Measurements from ENCODE around the gene MYZAP. TPM values are rescaled to one million over a fixed set of nuclear protein-coding genes. Genes with fewer than 3 reads are reported as not detected.

MYZAP gene
- total and polyA plus RNA-seq, 2 donors from 2014 or later: 3.3 to 6.1 TPM

GRCh38 chr15:57599296-57599810 is 7.6 kb downstream of the MYZAP start:
- Histone ChIP-seq H3K27ac (ENCODE audit: low read depth in 2 of 2, low read length in 2 of 2) (no peak overlapping the region), H3K36me3 (ENCODE audit: control insufficient read depth in 2 of 3, insufficient read depth in 3 of 3, low read length in 3 of 3) (no peaks in the 10 kb centered on the region), H3K4me1 (ENCODE audit: control insufficient read depth in 2 of 3, insufficient read depth in 2 of 3, low read depth in 1 of 3, low read length in 3 of 3) (no peaks in the 10 kb centered on the region), H3K9me3 (ENCODE audit: control insufficient read depth in 2 of 3, insufficient read depth in 1 of 3, low read length in 3 of 3) (no peaks in the 10 kb centered on the region), H3K27me3 (ENCODE audit: control insufficient read depth, insufficient read depth, low read length) (no peaks in the 10 kb centered on the region), H3K4me3 (ENCODE audit: low read length in 3 of 3) (no peak overlapping the region), H3K9ac (ENCODE audit: low read length in 3 of 3) (no peak overlapping the region)
- DNase-seq: no peak
- no peak for TF ChIP-seq CTCF (IDR thresholded peaks at IDR 0.05; ENCODE audit: borderline replicate concordance, extremely low read depth, insufficient read depth)
- FAIRE-seq: no peak
- intact Hi-C loops (cut with DNase I): no loop called here

GRCh38 chr15:57600197-57600596 is 8.5 kb downstream of the MYZAP start:
- no peak overlapping the region for H3K9ac ChIP-seq (ENCODE audit: low read length in 3 of 3)
- intact Hi-C loops (cut with DNase I): no loop called here
- H3K9me3 ChIP-seq (ENCODE audit: control insufficient read depth in 2 of 3, insufficient read depth in 1 of 3, low read length in 3 of 3): no peaks in the 10 kb centered on the region
- no peak overlapping the region for H3K4me3 ChIP-seq (ENCODE audit: low read length in 3 of 3)
- H3K4me1 ChIP-seq (ENCODE audit: control insufficient read depth in 2 of 3, insufficient read depth in 2 of 3, low read depth in 1 of 3, low read length in 3 of 3): no peaks in the 10 kb centered on the region
- no peaks in the 10 kb centered on the region for H3K27me3 ChIP-seq (ENCODE audit: control insufficient read depth, insufficient read depth, low read length)
- no peak overlapping the region for H3K27ac ChIP-seq (ENCODE audit: low read depth in 2 of 2, low read length in 2 of 2)
- no peak for DNase-seq
- FAIRE-seq: no peak
- no peak for TF ChIP-seq CTCF (IDR thresholded peaks at IDR 0.05; ENCODE audit: borderline replicate concordance, extremely low read depth, insufficient read depth)
- no peaks in the 10 kb centered on the region for H3K36me3 ChIP-seq (ENCODE audit: control insufficient read depth in 2 of 3, insufficient read depth in 3 of 3, low read length in 3 of 3)

GRCh38 chr15:57604507-57604906 is 12.8 kb downstream of the MYZAP start:
- no peak for TF ChIP-seq CTCF (IDR thresholded peaks at IDR 0.05; ENCODE audit: borderline replicate concordance, extremely low read depth, insufficient read depth)
- Histone ChIP-seq H3K27me3 (ENCODE audit: control insufficient read depth, insufficient read depth, low read length) (no peaks in the 10 kb centered on the region), H3K9ac (ENCODE audit: low read length in 3 of 3) (no peak overlapping the region), H3K4me1 (ENCODE audit: control insufficient read depth in 2 of 3, insufficient read depth in 2 of 3, low read depth in 1 of 3, low read length in 3 of 3) (no peaks in the 10 kb centered on the region), H3K9me3 (ENCODE audit: control insufficient read depth in 2 of 3, insufficient read depth in 1 of 3, low read length in 3 of 3) (no peaks in the 10 kb centered on the region), H3K4me3 (ENCODE audit: low read length in 3 of 3) (no peak overlapping the region), H3K27ac (ENCODE audit: low read depth in 2 of 2, low read length in 2 of 2) (no peak overlapping the region), H3K36me3 (ENCODE audit: control insufficient read depth in 2 of 3, insufficient read depth in 3 of 3, low read length in 3 of 3) (no peaks in the 10 kb centered on the region)
- no peak for FAIRE-seq
- DNase-seq: no peak
- intact Hi-C loops (cut with DNase I): no loop called here

GRCh38 chr15:57605491-57605890 is 13.8 kb downstream of the MYZAP start:
- no peaks in the 10 kb centered on the region for H3K4me1 ChIP-seq (ENCODE audit: control insufficient read depth in 2 of 3, insufficient read depth in 2 of 3, low read depth in 1 of 3, low read length in 3 of 3)
- FAIRE-seq: no peak
- TF ChIP-seq CTCF (IDR thresholded peaks at IDR 0.05; ENCODE audit: borderline replicate concordance, extremely low read depth, insufficient read depth): no peak
- intact Hi-C loops (cut with DNase I): no loop called here
- H3K9me3 ChIP-seq (ENCODE audit: control insufficient read depth in 2 of 3, insufficient read depth in 1 of 3, low read length in 3 of 3): no peaks in the 10 kb centered on the region
- no peaks in the 10 kb centered on the region for H3K36me3 ChIP-seq (ENCODE audit: control insufficient read depth in 2 of 3, insufficient read depth in 3 of 3, low read length in 3 of 3)
- no peak overlapping the region for H3K27ac ChIP-seq (ENCODE audit: low read depth in 2 of 2, low read length in 2 of 2)
- no peak for DNase-seq
- no peak overlapping the region for H3K4me3 ChIP-seq (ENCODE audit: low read length in 3 of 3)
- H3K27me3 ChIP-seq (ENCODE audit: control insufficient read depth, insufficient read depth, low read length): no peaks in the 10 kb centered on the region
- no peak overlapping the region for H3K9ac ChIP-seq (ENCODE audit: low read length in 3 of 3)
